ENCODE results near the gene PREX1. TPM values are rescaled to one million over a fixed set of nuclear protein-coding genes. Genes with fewer than 3 reads are reported as not detected.
A peak's percentile ranks its signal among the peaks of the same experiment; 100 is the strongest.

The PREX1 gene
- total and polyA plus RNA-seq, 4 donors, result 29.5 to 121 (median 69.3) TPM

- Histone ChIP-seq H3K36me3 (ENCODE audit: control insufficient read depth in 4 of 4, insufficient read depth in 4 of 4, low read length in 4 of 4) (peaks cover 0 to 49% (median 0%) of the 10 kb centered on the region in 4 donors), H3K9me3 (ENCODE audit: control insufficient read depth in 4 of 4, insufficient read depth in 3 of 4, low read length in 3 of 4) (no peaks in the 10 kb centered on the region), H3K27me3 (ENCODE audit: control insufficient read depth in 3 of 3, insufficient read depth in 3 of 3, low read length in 2 of 3) (no peaks in the 10 kb centered on the region), H3K4me1 (ENCODE audit: control insufficient read depth in 5 of 5, insufficient read depth in 5 of 5, low read length in 5 of 5) (no peaks in the 10 kb centered on the region), H3K9ac (ENCODE audit: insufficient read depth in 1 of 2, low read length in 2 of 2) (no peak overlapping the region), H3K27ac (ENCODE audit: low read depth in 1 of 2, low read length in 1 of 2) (no peak overlapping the region), H3K4me3 (no peak overlapping the region)
- 52 to 68% methylated on average over 24 of the region's 24 CpGs for WGBS, 2 donors
- TF ChIP-seq CTCF (IDR thresholded peaks at IDR 0.05; ENCODE audit: control extremely low read depth, extremely low read depth), result no peak
- DNase-seq (peak in 1 of 3 donors; percentile 16), ATAC-seq (ENCODE audit: insufficient read depth, low FRiP score) (no peak)
Observed at GRCh38 chr20:48626226-48626937, 201.4 kb downstream of the PREX1 start.

GRCh38 chr20:48625136-48625900, 202.5 kb downstream of the PREX1 start:
- no peak overlapping the region for H3K4me3 ChIP-seq
- ATAC-seq (ENCODE audit: insufficient read depth, low FRiP score), result no peak
- no peak for TF ChIP-seq CTCF (IDR thresholded peaks at IDR 0.05; ENCODE audit: control extremely low read depth, extremely low read depth)
- peaks cover 0 to 39% (median 0%) of the 10 kb centered on the region in 4 donors for H3K36me3 ChIP-seq (ENCODE audit: control insufficient read depth in 4 of 4, insufficient read depth in 4 of 4, low read length in 4 of 4)
- H3K9ac ChIP-seq (ENCODE audit: insufficient read depth in 1 of 2, low read length in 2 of 2), result no peak overlapping the region
- no peaks in the 10 kb centered on the region for H3K9me3 ChIP-seq (ENCODE audit: control insufficient read depth in 4 of 4, insufficient read depth in 3 of 4, low read length in 3 of 4)
- DNase-seq, result no peak
- H3K27me3 ChIP-seq (ENCODE audit: control insufficient read depth in 3 of 3, insufficient read depth in 3 of 3, low read length in 2 of 3), result no peaks in the 10 kb centered on the region
- peaks cover 0 to 5% (median 0%) of the 10 kb centered on the region in 5 donors for H3K4me1 ChIP-seq (ENCODE audit: control insufficient read depth in 5 of 5, insufficient read depth in 5 of 5, low read length in 5 of 5)
- H3K27ac ChIP-seq (ENCODE audit: low read depth in 1 of 2, low read length in 1 of 2), result no peak overlapping the region
- WGBS, 2 donors, result 93% methylated on average over 29 of the region's 29 CpGs

GRCh38 chr20:48624315-48625020, 203.3 kb downstream of the PREX1 start:
- Histone ChIP-seq H3K9me3 (ENCODE audit: control insufficient read depth in 4 of 4, insufficient read depth in 3 of 4, low read length in 3 of 4) (no peaks in the 10 kb centered on the region), H3K36me3 (ENCODE audit: control insufficient read depth in 4 of 4, insufficient read depth in 4 of 4, low read length in 4 of 4) (peaks cover 0 to 34% (median 0%) of the 10 kb centered on the region in 4 donors), H3K4me1 (ENCODE audit: control insufficient read depth in 5 of 5, insufficient read depth in 5 of 5, low read length in 5 of 5) (peaks cover 0 to 5% (median 0%) of the 10 kb centered on the region in 5 donors), H3K4me3 (no peak overlapping the region), H3K27me3 (ENCODE audit: control insufficient read depth in 3 of 3, insufficient read depth in 3 of 3, low read length in 2 of 3) (no peaks in the 10 kb centered on the region), H3K27ac (ENCODE audit: low read depth in 1 of 2, low read length in 1 of 2) (no peak overlapping the region), H3K9ac (ENCODE audit: insufficient read depth in 1 of 2, low read length in 2 of 2) (no peak overlapping the region)
- ATAC-seq (ENCODE audit: insufficient read depth, low FRiP score) (no peak), DNase-seq (no peak)
- no peak for TF ChIP-seq CTCF (IDR thresholded peaks at IDR 0.05; ENCODE audit: control extremely low read depth, extremely low read depth)
- 79 to 84% methylated on average over 23 of the region's 23 CpGs for WGBS, 2 donors

Data from lung (tissue), 12 donors.